ENCODE measurements around the gene PRSS48. TPM values are rescaled to one million over a fixed set of nuclear protein-coding genes. Genes with fewer than 3 reads are reported as not detected.
"Not testable (repeated sequence)": the region's sequence is repeated elsewhere in the genome, so short reads cannot be mapped to it uniquely, and the experiment has no call there.

The PRSS48 gene
- total RNA-seq, 1 donor from 2014 or later: not detected

GRCh38 chr4:151260526-151260925 is 16.4 kb upstream of the PRSS48 start:
- intact Hi-C loops (cut with micrococcal nuclease): no loop called here

- intact Hi-C loops (cut with micrococcal nuclease): no loop called here
These were observed 13.5 kb upstream of the PRSS48 start for GRCh38 chr4:151263455-151263854.

- intact Hi-C loops (cut with micrococcal nuclease): no loop called here
These were observed 10.5 kb upstream of the PRSS48 start for GRCh38 chr4:151266497-151266896.

- intact Hi-C loops (cut with micrococcal nuclease): no loop called here
These were observed 9.9 kb upstream of the PRSS48 start for GRCh38 chr4:151267104-151267503.

- intact Hi-C loops (cut with micrococcal nuclease): no loop called here
These were observed 9.0 kb upstream of the PRSS48 start for GRCh38 chr4:151267822-151268535.

GRCh38 chr4:151268905-151269304 is 8.1 kb upstream of the PRSS48 start:
- intact Hi-C loops (cut with micrococcal nuclease): not testable (repeated sequence)

GRCh38 chr4:151284534-151285245 is 7.7 kb downstream of the PRSS48 start:
- intact Hi-C loops (cut with micrococcal nuclease): no loop called here

- intact Hi-C loops (cut with micrococcal nuclease): no loop called here
These were observed 10.4 kb downstream of the PRSS48 start for GRCh38 chr4:151287409-151287808.

GRCh38 chr4:151291485-151291884 is 14.5 kb downstream of the PRSS48 start:
- intact Hi-C loops (cut with micrococcal nuclease): no loop called here

- intact Hi-C loops (cut with micrococcal nuclease): no loop called here
These were observed 15.1 kb downstream of the PRSS48 start for GRCh38 chr4:151292038-151292437.

GRCh38 chr4:151294833-151295496 is 18.0 kb downstream of the PRSS48 start:
- intact Hi-C loops (cut with micrococcal nuclease): no loop called here

GRCh38 chr4:151296227-151296626 is 19.3 kb downstream of the PRSS48 start:
- intact Hi-C loops (cut with micrococcal nuclease): no loop called here

GRCh38 chr4:151297170-151297569 is 20.2 kb downstream of the PRSS48 start:
- intact Hi-C loops (cut with micrococcal nuclease): no loop called here

GRCh38 chr4:151302432-151302831 is 25.5 kb downstream of the PRSS48 start:
- intact Hi-C loops (cut with micrococcal nuclease): no loop called here

- intact Hi-C loops (cut with micrococcal nuclease): no loop called here
These were observed 27.3 kb downstream of the PRSS48 start for GRCh38 chr4:151304226-151304625.

GRCh38 chr4:151304755-151305154 is 27.8 kb downstream of the PRSS48 start:
- intact Hi-C loops (cut with micrococcal nuclease): no loop called here

GRCh38 chr4:151310124-151310728 is 33.3 kb downstream of the PRSS48 start:
- intact Hi-C loops (cut with micrococcal nuclease): no loop called here

- intact Hi-C loops (cut with micrococcal nuclease): no loop called here
These were observed 36.5 kb downstream of the PRSS48 start for GRCh38 chr4:151313306-151314009.

GRCh38 chr4:151314010-151314355 is 37.0 kb downstream of the PRSS48 start:
- intact Hi-C loops (cut with micrococcal nuclease): no loop called here

GRCh38 chr4:151314479-151314878 is 37.5 kb downstream of the PRSS48 start:
- intact Hi-C loops (cut with micrococcal nuclease): no loop called here

- intact Hi-C loops (cut with micrococcal nuclease): no loop called here
These were observed 38.4 kb downstream of the PRSS48 start for GRCh38 chr4:151315212-151315886.

Measured in T-helper 2 cell treated with Interferon-gamma antibody and Interleukin-4, amounts not matched to agents 100 ng/mL and 5 ng/mL, for 36 hours (primary cell).